Measurements from ENCODE around the gene CRYBG1.

DNA sequence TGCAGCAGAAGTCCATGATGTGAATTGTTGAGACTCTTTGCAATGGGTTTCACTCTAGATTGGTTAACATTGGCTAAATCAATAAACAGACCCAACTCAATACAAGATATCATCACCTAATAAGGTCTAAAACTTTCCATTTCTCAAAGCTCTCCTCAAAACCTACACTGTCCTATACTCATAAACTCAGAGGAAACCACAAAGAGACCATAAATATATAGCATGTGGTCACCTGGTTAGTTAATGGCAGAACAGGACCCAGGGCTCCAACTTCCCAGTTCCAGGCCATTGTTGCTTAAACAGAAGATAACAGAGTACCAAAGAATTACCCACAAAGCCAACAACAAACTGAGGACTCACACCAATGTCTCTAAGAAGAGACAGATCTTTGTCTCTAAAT is 256.8 kb downstream of the CRYBG1 start:
- TF ChIP-seq, protein P1, sequence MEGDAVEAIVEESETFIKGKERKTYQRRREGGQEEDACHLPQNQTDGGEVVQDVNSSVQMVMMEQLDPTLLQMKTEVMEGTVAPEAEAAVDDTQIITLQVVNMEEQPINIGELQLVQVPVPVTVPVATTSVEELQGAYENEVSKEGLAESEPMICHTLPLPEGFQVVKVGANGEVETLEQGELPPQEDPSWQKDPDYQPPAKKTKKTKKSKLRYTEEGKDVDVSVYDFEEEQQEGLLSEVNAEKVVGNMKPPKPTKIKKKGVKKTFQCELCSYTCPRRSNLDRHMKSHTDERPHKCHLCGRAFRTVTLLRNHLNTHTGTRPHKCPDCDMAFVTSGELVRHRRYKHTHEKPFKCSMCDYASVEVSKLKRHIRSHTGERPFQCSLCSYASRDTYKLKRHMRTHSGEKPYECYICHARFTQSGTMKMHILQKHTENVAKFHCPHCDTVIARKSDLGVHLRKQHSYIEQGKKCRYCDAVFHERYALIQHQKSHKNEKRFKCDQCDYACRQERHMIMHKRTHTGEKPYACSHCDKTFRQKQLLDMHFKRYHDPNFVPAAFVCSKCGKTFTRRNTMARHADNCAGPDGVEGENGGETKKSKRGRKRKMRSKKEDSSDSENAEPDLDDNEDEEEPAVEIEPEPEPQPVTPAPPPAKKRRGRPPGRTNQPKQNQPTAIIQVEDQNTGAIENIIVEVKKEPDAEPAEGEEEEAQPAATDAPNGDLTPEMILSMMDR (conservative IDR thresholded peaks at IDR 0.05; ENCODE audit: low read depth, low read length), result no peak
- no peak for TF ChIP-seq EZH2 (IDR thresholded peaks at IDR 0.05; ENCODE audit: borderline replicate concordance, low read depth, low read length, poor library complexity, severe bottlenecking)

All from A673 (cell line).